Measurements from ENCODE around the gene PDE4B. TPM values are rescaled to one million over a fixed set of nuclear protein-coding genes. Genes with fewer than 3 reads are reported as not detected.

The PDE4B gene
- total and polyA plus RNA-seq, 2 of the 13 experiments (the other 11 are each of a cell fraction or from before 2014, with no cell fraction given), result not detected

GRCh38 chr1:65791801-65792668 lies 660 bp upstream of the PDE4B start (continued):
- no peak for TF ChIP-seq RNF219 (CRISPR knock-in tag; IDR thresholded peaks at IDR 0.05)
- TF ChIP-seq ZC3H13 (CRISPR knock-in tag; IDR thresholded peaks at IDR 0.05), result no peak
- TF ChIP-seq FOXA3 (CRISPR knock-in tag; IDR thresholded peaks at IDR 0.05), result no peak

- ATAC-seq (no peak), FAIRE-seq (no peak), DNase-seq (ENCODE audit: low spot score) (no peak)
- ChIA-PET POLR2A (no interaction called here), CTCF (ENCODE audit: low intra/inter-chr PET ratio, low total read pairs) (no interaction called here)
- WGBS (ENCODE audit: low lambda C conversion rate), result 51% methylated on average over 18 of the region's 20 CpGs
- Histone ChIP-seq H3K4me2 (ENCODE audit: low read depth, low read length) (no peak overlapping the region), H3K79me2 (ENCODE audit: insufficient read depth, low read length) (no peaks in the 10 kb centered on the region), H3K27me3 (ENCODE audit: control insufficient read depth in 1 of 2, insufficient read depth in 2 of 2, low read length in 2 of 2) (no peaks in the 10 kb centered on the region; a peak in 2 of 5 replicates), H3K36me3 (replicated peaks in 1 of 2; ENCODE audit: control insufficient read depth in 1 of 2, insufficient read depth in 2 of 2, low read length in 2 of 2) (no peaks in the 10 kb centered on the region), H3K9me3 (ENCODE audit: low read length) (peaks cover 8% of the 10 kb centered on the region; the same call in 1 of the 2 replicates), H3K9ac (ENCODE audit: insufficient read depth, low read depth, low read length) (no peak overlapping the region), H3K27ac (ENCODE audit: extremely low read length, insufficient read depth, low read length) (no peak overlapping the region), H4K20me1 (ENCODE audit: insufficient read depth, low read length) (no peaks in the 10 kb centered on the region), H3K4me3 (replicated peaks in 1 of 3; ENCODE audit: insufficient read depth in 1 of 3, low read depth in 2 of 3, low read length in 3 of 3) (no peak overlapping the region), H3K4me1 (ENCODE audit: insufficient read depth, low read length) (no peaks in the 10 kb centered on the region), H2AFZ (ENCODE audit: low read length) (no peak overlapping the region)
- no TSS peak for BruUV-seq (replicated peaks)
- in situ Hi-C loops (cut with HindIII; ENCODE audit: extremely low pct_ligation_motif_present, low pct_unique_long_range_greater_than_20kb), result no loop called here
- intact Hi-C loops (cut with micrococcal nuclease; ENCODE audit: unreplicated experiment), result no loop called here
- no peak for TF ChIP-seq ZFP91 (CRISPR knock-in tag; IDR thresholded peaks at IDR 0.05; ENCODE audit: borderline replicate concordance)
- TF ChIP-seq CEBPZ (IDR thresholded peaks at IDR 0.05; ENCODE audit: low read length), result no peak
- TF ChIP-seq SKI (IDR thresholded peaks at IDR 0.05; ENCODE audit: partially characterized antibody), result no peak
- no peak for TF ChIP-seq PAX8 (CRISPR knock-in tag; IDR thresholded peaks at IDR 0.05; ENCODE audit: borderline replicate concordance)
- no peak for TF ChIP-seq PRDM15 (CRISPR knock-in tag; IDR thresholded peaks at IDR 0.05)
- no peak for TF ChIP-seq SRSF9 (IDR thresholded peaks at IDR 0.05; ENCODE audit: borderline replicate concordance, insufficient read depth, low read depth, low read length, poor library complexity, severe bottlenecking)
- TF ChIP-seq ZSCAN22 (CRISPR knock-in tag; IDR thresholded peaks at IDR 0.05), result no peak
Measured at GRCh38 chr1:65793359-65793732, 651 bp downstream of the PDE4B start.

All from HepG2 (cell line).